Prostate gland (tissue), 2 donors: ENCODE results near the gene PEX11G. TPM values are rescaled to one million over a fixed set of nuclear protein-coding genes. Genes with fewer than 3 reads are reported as not detected.

Source experiments
- DNase-seq: peaks from one replicate; pipeline ENCODE4 v3.0.0-alpha.2; 2019; ENCODE audit warnings: low spot score
- H3K27ac ChIP-seq, 2 donors: fragments of 200-600 bp; sonication (generic); 2 replicates each; pipeline ENCODE4 v1.5.1; 2017 to 2019
- H3K27me3 ChIP-seq: fragments of 200-600 bp; sonication (generic); replicated peaks from 2 replicates; pipeline ENCODE4 v1.5.1; 2019; ENCODE audit not compliant: insufficient read depth
- H3K36me3 ChIP-seq, 2 donors: fragments of 200-600 bp; sonication (generic); 1 replicate in 1 of 2; 2 replicates in 1 of 2; pipeline versions ENCODE4 v1.5.1 to v1.8.1; 2017 to 2019
- H3K4me1 ChIP-seq: fragments of 200-600 bp; sonication (generic); replicated peaks from 2 replicates; pipeline ENCODE4 v1.5.1; 2019
- H3K4me3 ChIP-seq, 2 donors: fragments of 200-600 bp; sonication (generic); 2 replicates each; pipeline ENCODE4 v1.5.1; 2017 to 2019
- H3K9me3 ChIP-seq: fragments of 200-600 bp; sonication (generic); 2 replicates; pipeline ENCODE4 v1.5.1; 2017
- POLR2A ChIP-seq: fragments of 450-650 bp; IDR thresholded peaks from one replicate; pipeline ENCODE4 v1.6.1; 2016; ENCODE audit warnings: antibody characterized with exemption, mild to moderate bottlenecking
- POLR2AphosphoS5 ChIP-seq: sonication (generic); formaldehyde crosslinking; IDR thresholded peaks from one replicate; pipeline ENCODE4 v1.6.1; 2017; ENCODE audit warnings: antibody characterized with exemption
- WGBS: methylation state at CpG from one replicate; pipeline ENCODE4 v1.1.5; 2018; 5-methylcytosine and 5-hydroxymethylcytosine counted together
- intact Hi-C: fragments of 100-400 bp; cut with DNase I; formaldehyde crosslinking; loops from one replicate; pipeline ENCODE4 v1.14.2; 2022
- total RNA-seq, 2 donors: library from RNA; depleted of rRNA; stranded (reverse); fragments of >200 nt; gene quantifications; one replicate each; pipeline ENCODE4 v1.1.0, GENCODE V29; 2016
- TF ChIP-seq, protein P1 (sequence below), 4 experiments: fragments of 200-600 bp in 2 of 4; fragments of 450-650 bp in 2 of 4; sonication (generic) in 2 of 4; IDR thresholded peaks; 1 replicate in 3 of 4; 2 replicates in 1 of 4; pipeline ENCODE4 v1.5.1; 2016 to 2019; ENCODE audit warnings: antibody characterized with exemption in 4 of 4, mild to moderate bottlenecking in 2 of 4, moderate library complexity in 2 of 4

The PEX11G gene
- total RNA-seq, 2 donors from 2014 or later, result 13.1 to 17.4 TPM

DNA sequence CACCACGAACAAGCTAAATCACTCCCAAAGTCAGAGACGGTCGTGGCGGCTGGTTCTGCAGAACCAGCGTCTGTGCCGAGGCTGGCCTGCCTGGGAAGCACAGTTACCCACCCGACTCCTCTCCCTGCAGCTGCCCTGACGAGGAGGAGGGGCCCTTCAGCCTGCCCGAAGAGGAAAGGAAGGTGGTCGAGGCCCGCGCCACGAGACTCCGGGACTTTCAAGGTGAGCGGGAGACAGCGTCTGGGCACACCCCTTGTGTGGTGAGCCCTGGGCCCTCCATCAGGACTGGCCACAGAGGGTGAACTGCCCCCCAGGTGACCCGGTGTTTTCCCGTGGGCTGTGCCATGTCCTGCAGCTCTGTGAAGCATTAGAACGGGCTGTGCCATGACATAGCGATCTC lies 29.1 kb downstream of the PEX11G start:
- no peaks in the 10 kb centered on the region for H3K9me3 ChIP-seq
- H3K4me3 ChIP-seq, result no peak overlapping the region
- no peak for DNase-seq
- intact Hi-C loops, result no loop called here
- H3K36me3 ChIP-seq, result peaks cover 6 to 23% of the 10 kb centered on the region in 2 donors
- WGBS, result 98% methylated on average over 18 of the region's 20 CpGs
- TF ChIP-seq POLR2A (no peak), POLR2AphosphoS5 (no peak)
- TF ChIP-seq, protein P1, sequence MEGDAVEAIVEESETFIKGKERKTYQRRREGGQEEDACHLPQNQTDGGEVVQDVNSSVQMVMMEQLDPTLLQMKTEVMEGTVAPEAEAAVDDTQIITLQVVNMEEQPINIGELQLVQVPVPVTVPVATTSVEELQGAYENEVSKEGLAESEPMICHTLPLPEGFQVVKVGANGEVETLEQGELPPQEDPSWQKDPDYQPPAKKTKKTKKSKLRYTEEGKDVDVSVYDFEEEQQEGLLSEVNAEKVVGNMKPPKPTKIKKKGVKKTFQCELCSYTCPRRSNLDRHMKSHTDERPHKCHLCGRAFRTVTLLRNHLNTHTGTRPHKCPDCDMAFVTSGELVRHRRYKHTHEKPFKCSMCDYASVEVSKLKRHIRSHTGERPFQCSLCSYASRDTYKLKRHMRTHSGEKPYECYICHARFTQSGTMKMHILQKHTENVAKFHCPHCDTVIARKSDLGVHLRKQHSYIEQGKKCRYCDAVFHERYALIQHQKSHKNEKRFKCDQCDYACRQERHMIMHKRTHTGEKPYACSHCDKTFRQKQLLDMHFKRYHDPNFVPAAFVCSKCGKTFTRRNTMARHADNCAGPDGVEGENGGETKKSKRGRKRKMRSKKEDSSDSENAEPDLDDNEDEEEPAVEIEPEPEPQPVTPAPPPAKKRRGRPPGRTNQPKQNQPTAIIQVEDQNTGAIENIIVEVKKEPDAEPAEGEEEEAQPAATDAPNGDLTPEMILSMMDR (IDR thresholded peaks at IDR 0.05), result no peak
- H3K27me3 ChIP-seq, result no peaks in the 10 kb centered on the region
- H3K4me1 ChIP-seq, result no peaks in the 10 kb centered on the region
- no peak overlapping the region for H3K27ac ChIP-seq

DNA sequence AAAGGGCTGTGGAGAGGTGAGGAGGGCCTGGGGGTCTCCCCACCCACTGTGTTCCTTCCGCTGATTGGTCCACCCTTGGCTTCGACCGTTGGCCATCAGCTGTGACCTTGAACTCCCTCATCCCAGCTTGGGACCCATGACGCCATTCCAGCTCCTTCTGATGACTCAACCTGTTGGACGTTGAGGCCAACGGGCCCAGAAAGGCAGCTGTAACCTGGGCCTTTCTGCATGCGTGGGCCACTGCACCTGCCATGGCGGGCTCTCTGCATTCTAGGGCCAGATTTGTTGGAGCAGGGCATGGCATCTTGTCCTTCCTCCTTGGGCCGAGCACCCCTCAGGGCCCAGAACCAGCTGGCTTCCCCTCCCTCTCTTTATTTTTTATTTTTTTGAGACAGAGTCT lies 30.2 kb downstream of the PEX11G start:
- intact Hi-C loops, result no loop called here
- WGBS, result 98% methylated on average over 9 of the region's 9 CpGs
- TF ChIP-seq, protein P1 (IDR thresholded peaks at IDR 0.05), result no peak
- no peak for TF ChIP-seq POLR2AphosphoS5
- TF ChIP-seq POLR2A, result no peak
- Histone ChIP-seq H3K9me3 (no peaks in the 10 kb centered on the region), H3K27me3 (no peaks in the 10 kb centered on the region), H3K4me1 (no peaks in the 10 kb centered on the region), H3K4me3 (no peak overlapping the region), H3K36me3 (peaks cover 5 to 20% of the 10 kb centered on the region in 2 donors), H3K27ac (no peak overlapping the region)
- no peak for DNase-seq

DNA sequence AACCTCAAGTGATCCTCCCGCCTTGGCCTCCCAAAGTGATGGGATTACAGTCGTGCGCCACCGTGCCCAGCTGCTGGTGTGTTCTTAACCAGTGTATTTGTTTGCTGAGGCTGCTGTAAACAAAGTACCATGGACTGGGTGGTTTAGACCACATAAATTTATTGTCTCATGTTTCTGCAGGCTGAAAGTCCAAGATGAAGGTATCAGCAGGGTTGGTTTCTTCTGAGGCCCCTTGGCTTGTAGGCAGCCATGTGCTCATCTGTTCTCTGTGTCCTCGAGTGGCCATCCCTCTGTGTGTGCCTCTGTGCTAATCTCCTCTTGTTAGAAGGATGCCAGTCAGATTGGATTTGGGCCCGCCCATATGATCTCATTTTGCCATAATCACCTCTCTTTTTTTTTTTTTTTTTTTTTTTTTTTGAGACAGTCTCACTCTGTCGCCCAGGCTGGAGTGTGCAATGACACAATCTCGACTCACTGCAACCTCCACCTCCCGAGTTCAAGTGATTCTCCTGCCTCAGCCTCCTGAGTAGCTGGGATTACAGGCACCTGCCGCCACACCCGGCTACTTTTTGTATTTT lies 31.8 kb downstream of the PEX11G start:
- DNase-seq, result no peak
- Histone ChIP-seq H3K9me3 (no peaks in the 10 kb centered on the region), H3K27me3 (no peaks in the 10 kb centered on the region), H3K4me1 (no peaks in the 10 kb centered on the region), H3K27ac (no peak overlapping the region), H3K4me3 (no peak overlapping the region), H3K36me3 (peaks cover 2 to 12% of the 10 kb centered on the region in 2 donors)
- WGBS, result 97% methylated on average over 11 of the region's 11 CpGs
- TF ChIP-seq, protein P1 (IDR thresholded peaks at IDR 0.05), result no peak
- no peak for TF ChIP-seq POLR2AphosphoS5
- intact Hi-C loops, result no loop called here

DNA sequence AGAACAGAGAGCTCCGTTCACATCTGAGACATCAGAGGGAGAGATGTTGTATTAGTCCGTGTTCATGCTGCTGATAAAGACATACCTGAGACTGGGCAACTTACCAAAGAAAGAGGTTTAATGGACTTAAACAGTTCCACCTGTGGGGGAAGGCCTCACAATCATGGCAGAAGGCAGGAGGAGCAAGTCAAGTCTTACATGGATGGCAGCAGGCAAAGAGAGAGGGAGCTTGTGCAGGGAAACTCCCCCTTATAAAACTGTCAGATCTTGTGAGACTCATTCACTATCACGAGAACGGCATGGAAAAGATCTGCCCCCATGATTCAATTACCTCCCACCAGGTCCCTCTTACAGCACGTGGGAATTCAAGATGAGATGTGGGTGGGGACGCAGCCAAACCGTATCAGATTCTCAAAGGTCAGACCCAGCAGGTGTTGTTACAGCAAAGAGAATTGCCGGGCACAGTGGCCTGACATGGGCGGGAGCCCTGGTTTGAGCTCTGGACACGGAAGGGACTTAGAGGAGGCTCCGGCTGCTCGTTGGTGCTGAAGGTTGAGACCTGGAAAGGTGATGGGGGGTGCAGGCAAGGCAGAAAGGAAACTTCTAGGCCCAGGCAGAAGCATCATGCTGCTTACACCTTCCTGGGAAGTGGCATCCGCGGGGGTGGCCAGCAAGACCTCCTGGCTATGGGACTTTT lies 33.1 kb downstream of the PEX11G start:
- no peak overlapping the region for H3K4me3 ChIP-seq
- no peaks in the 10 kb centered on the region for H3K4me1 ChIP-seq
- 97% methylated on average over 14 of the region's 14 CpGs for WGBS
- no peak for TF ChIP-seq POLR2AphosphoS5
- TF ChIP-seq POLR2A, result no peak
- TF ChIP-seq, protein P1 (IDR thresholded peaks at IDR 0.05), result no peak
- no peaks in the 10 kb centered on the region for H3K27me3 ChIP-seq
- no peaks in the 10 kb centered on the region for H3K9me3 ChIP-seq
- peaks cover 2 to 12% of the 10 kb centered on the region in 2 donors for H3K36me3 ChIP-seq
- DNase-seq, result no peak
- H3K27ac ChIP-seq, result no peak overlapping the region
- intact Hi-C loops, result no loop called here

DNA sequence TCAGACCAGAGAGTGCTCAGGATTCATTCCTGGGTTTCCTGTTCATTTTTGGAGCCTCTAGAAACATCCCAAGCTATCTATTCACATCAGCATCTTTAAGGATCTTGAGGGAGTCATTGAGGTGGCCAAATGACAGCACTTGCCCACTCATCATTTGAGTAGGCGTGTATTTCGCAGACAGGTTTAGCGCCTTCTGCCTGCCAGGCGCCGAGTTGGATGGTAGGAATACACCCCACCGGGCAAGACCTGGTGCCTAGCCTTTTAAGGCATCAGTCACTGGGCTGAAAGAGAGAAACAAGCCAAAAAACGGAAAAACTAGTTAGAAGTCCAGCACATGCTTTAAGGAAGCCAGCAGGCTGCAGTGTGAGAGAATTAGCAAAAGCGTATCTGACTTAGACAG lies 33.8 kb downstream of the PEX11G start:
- H3K27ac ChIP-seq, result no peak overlapping the region

More for the DNA sequence above, 33.8 kb downstream of the PEX11G start:
- Histone ChIP-seq H3K27me3 (no peaks in the 10 kb centered on the region), H3K9me3 (no peaks in the 10 kb centered on the region), H3K4me1 (no peaks in the 10 kb centered on the region), H3K4me3 (no peak overlapping the region), H3K36me3 (peaks cover 2 to 8% of the 10 kb centered on the region in 2 donors)
- WGBS, result 97% methylated on average over 8 of the region's 8 CpGs
- TF ChIP-seq POLR2AphosphoS5 (no peak), POLR2A (no peak)
- TF ChIP-seq, protein P1 (IDR thresholded peaks at IDR 0.05), result no peak
- DNase-seq, result no peak
- intact Hi-C loops, result no loop called here
